Body of pancreas (tissue), 4 donors: ENCODE data around the gene FAM25C.
"Not testable (repeated sequence)": the region's sequence is repeated elsewhere in the genome, so short reads cannot be mapped to it uniquely, and the experiment has no call there.

Source experiments
- CTCF ChIP-seq, 7 experiments: fragments of 450-650 bp in 4 of 7; fragments of 200-600 bp in 3 of 7; sonication (generic) in 3 of 7; IDR thresholded peaks; one replicate each; pipeline ENCODE4 v1.5.1; 2016 to 2019; ENCODE audit warnings: antibody characterized with exemption in 7 of 7
- POLR2A ChIP-seq, 3 donors: fragments of 450-650 bp; IDR thresholded peaks; one replicate each; pipeline ENCODE4 v1.6.1; 2016; ENCODE audit warnings: antibody characterized with exemption in 3 of 3, mild to moderate bottlenecking in 2 of 3

- not testable (repeated sequence) for TF ChIP-seq CTCF, POLR2A (IDR thresholded peaks at IDR 0.05)
Observed at GRCh38 chr10:47968988-47969387, 30.6 kb downstream of the FAM25C start.
